GM12892 (cell line): ENCODE data around the gene RAB29.

Source experiments
- POLR2AphosphoS5 ChIP-seq: IDR thresholded peaks from 2 replicates; pipeline ENCODE4 v1.6.1; 2011; ENCODE audit warnings: low read depth, low read length, control low read depth
- TAF1 ChIP-seq: IDR thresholded peaks from 2 replicates; pipeline ENCODE4 v1.6.1; 2011; ENCODE audit warnings: low read depth, mild to moderate bottlenecking, control low read depth, low read length, borderline replicate concordance

DNA sequence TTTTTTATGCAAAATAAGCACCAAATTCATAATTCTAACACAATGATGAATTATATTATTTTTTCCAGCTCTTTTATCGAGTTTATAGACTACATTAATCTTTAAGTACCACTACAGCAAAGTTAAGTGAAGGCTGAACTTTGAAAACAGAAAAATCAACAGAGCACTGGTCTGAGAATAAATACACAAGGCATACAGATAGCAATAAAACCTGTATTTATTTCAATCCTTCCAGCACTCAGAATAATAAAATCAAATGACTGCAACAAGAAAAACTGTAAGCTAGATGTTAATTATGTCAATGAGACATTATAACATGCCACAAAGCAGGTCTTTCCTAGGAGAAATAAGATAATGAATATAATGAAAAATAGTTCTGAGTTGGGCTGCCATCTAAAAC lies 49.8 kb downstream of the RAB29 start:
- TF ChIP-seq TAF1 (no peak), POLR2AphosphoS5 (no peak)
